GM18951 (cell line): Measurements from ENCODE around the gene RARRES2.
"Not testable (repeated sequence)": the region's sequence is repeated elsewhere in the genome, so short reads cannot be mapped to it uniquely, and the experiment has no call there.

ENCODE experiments used
- POLR2A ChIP-seq: IDR thresholded peaks from 4 replicates; pipeline ENCODE4 v1.6.1; 2011; ENCODE audit warnings: mild to moderate bottlenecking; ENCODE audit not compliant: insufficient read length, insufficient read depth; ENCODE audit errors: extremely low read depth
- in situ Hi-C: fragments of 300-500 bp; cut with MboI; formaldehyde crosslinking; loops from one replicate; pipeline ENCODE4 v1.12.0; 2022; ENCODE audit warnings: low sequenced_read_pairs, mixed read lengths, inconsistent platforms; ENCODE audit not compliant: unreplicated experiment

The RARRES2 gene

GRCh38 chr7:150341263-150342120 is at the start of gene RARRES2:
Gene RARRES2, minus strand, starts transcription at chr7:150341629. Its CDS starts 1,020 bp downstream, at chr7:150340609.
- in situ Hi-C loops: no loop called here
- no peak for TF ChIP-seq POLR2A

DNA sequence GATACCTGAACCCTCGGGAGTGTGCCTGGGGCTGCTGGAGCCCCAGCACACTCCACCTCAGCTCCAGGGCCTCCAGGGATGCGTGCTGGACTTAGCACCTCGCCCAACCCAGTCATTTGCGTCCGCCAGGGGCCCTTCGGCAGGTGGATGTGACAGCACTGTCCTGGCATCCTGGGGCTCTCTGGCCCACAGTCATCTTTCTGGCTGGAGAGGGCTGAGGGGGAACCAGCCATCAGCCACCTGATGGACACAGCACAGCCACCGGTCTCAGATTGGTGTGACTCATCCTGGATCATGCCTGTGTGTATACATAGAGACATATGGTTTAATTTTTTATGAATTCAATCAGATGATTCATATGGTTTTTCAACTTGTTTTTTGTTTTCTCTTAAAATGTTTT is 48.8 kb upstream of the RARRES2 start:
- in situ Hi-C loops: no loop called here
- no peak for TF ChIP-seq POLR2A

DNA sequence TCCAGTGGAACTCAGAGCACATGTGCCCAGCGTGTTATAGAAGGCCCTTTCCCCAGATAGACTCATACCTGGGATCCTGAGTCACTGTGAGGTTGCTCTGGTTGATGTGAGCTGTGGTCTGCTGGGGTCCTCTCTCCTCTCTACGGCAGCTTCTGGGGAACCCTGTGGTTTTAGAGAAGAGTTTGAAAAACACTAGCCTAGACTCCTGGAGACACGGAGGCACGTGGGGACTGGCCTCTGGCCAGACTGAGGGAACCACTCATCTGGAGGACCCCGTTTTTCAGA is 48.0 kb upstream of the RARRES2 start:
- in situ Hi-C loops: no loop called here

GRCh38 chr7:150388709-150389531 is 47.5 kb upstream of the RARRES2 start:
- in situ Hi-C loops: no loop called here
- TF ChIP-seq POLR2A: no peak

More for the DNA sequence above, 48.0 kb upstream of the RARRES2 start:
- TF ChIP-seq POLR2A: no peak

GRCh38 chr7:150388306-150388705 is 46.9 kb upstream of the RARRES2 start:
- in situ Hi-C loops: no loop called here
- no peak for TF ChIP-seq POLR2A

DNA sequence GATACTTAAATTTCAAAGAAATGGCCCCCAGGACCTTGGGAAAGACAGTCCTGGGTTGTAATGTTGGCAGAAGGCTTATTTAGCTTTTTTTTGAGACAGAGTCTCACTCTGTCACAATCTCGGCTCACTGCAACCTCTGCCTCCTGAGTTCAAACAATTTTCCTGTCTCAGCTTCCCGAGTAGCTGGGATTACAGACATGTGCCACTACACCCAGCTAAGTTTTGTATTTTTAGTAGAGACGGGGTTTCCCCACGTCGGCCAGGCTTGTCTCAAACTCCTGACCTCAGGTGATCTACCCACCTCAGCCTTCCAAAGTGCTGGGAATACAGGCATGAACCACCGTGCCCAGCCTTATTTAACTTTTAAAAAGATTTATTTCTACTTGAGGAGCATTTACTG is 44.5 kb upstream of the RARRES2 start:
- in situ Hi-C loops: not testable (repeated sequence)

- in situ Hi-C loops: no loop called here
These were observed 43.9 kb upstream of the RARRES2 start for GRCh38 chr7:150385302-150385723.

DNA sequence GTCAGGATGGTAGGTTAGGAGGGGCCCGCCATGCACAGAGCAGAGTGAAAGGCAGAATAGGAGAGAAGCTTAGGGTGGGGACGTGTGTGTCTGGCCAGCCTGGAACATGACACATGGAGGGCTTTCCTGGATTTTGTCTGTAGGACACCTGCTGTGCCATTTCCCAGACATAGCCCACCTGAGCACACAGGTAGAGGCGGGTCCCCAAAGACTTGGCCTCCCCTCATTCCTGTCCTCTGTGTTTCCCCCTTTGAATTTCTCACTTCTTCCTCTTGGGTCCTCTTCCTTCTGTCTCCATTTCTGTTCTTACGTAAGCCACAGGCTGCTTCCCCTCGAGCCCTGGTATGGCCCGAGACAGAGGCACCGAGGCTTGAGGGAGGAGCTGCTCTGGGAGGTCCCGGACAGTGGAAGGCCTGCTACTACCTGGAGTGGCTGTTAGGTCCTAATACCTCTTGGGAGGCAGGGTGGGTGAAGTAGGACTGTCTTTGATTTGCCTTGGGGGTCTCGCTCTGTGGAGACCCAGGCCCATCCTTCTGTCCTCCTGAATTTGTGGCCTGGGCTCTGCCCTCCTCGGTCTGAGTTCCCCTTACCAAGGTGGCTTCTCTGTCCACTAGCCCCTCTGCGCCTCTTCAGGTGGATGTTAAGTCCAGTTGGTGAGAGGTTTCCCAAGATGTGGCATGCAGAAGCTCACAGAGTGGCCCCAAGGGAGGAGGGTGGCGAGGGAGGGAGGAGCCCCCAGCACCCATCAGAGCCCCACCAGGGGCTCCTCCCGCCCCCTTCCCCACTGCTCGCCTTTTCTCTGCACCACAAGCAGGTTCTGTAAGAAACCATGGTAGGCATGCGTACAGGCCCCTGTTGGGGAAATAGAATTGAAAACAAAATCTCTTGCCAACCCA is 43.2 kb upstream of the RARRES2 start:
- in situ Hi-C loops: no loop called here
- TF ChIP-seq POLR2A: no peak

More at GRCh38 chr7:150385302-150385723, 43.9 kb upstream of the RARRES2 start:
- no peak for TF ChIP-seq POLR2A

DNA sequence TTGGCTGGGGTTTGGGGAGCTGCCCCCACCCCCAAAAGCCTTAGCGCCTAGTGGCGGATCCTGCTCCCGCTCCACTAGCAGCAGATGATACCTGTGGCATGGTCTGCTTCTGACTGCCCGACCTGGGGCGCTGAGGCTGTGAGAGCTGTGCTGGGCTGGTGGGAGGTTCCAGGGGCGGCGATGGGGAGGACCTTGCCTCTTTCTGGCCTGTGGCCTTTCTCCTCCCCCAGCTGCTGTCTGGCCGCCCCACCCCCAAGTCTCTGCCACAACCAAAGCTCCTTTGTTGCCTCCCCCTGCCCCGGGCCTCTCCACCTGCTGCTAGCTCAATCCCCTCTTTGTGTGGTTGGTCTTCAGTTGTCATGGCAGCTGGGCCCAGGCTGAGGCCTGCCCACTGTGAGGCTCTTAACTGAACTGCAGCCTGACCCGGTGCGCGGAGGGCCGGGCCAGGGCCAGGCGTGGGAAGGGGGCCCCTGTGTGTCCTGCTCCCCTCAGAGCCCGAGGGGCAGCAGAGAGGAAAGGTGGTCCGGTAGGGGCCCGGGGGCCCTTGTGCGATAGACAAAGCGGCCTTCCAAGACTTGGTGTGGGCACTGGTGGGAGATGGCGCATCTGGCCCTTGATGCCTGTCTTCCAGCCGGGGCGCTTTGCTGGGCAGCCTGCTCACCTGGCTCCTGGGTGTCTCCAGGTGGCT is 42.4 kb upstream of the RARRES2 start:
- no peak for TF ChIP-seq POLR2A
- in situ Hi-C loops: no loop called here

GRCh38 chr7:150382844-150383225 is 41.4 kb upstream of the RARRES2 start:
- peak; percentile 28 for TF ChIP-seq POLR2A
- in situ Hi-C loops: no loop called here

- no peak for TF ChIP-seq POLR2A
- in situ Hi-C loops: no loop called here
These were observed 40.9 kb upstream of the RARRES2 start for GRCh38 chr7:150382123-150382843.

- in situ Hi-C loops: no loop called here
- TF ChIP-seq POLR2A: no peak
These were observed 40.3 kb upstream of the RARRES2 start for GRCh38 chr7:150381785-150382122.
